RWPE2 (cell line): ENCODE data around the gene NDUFA9.

Source experiments
- ATAC-seq: fragments of 200-7000 bp; cut with Tn5 transposase; 3 replicates; pipeline ENCODE4 v1.9.1; 2021; ENCODE audit warnings: low read depth
- DNase-seq: peaks from one replicate; pipeline ENCODE4 v3.0.0-alpha.2; 2020; ENCODE audit warnings: low spot score
- H3K27ac ChIP-seq: fragments of 450-650 bp; 2 replicates; pipeline ENCODE4 v1.5.1; 2017; ENCODE audit warnings: mild to moderate bottlenecking; ENCODE audit not compliant: poor library complexity, severe bottlenecking
- H3K27me3 ChIP-seq: fragments of 250-450 bp; sonication (Bioruptor Pico); 2 replicates; pipeline ENCODE4 v1.5.1; 2021; ENCODE audit warnings: mild to moderate bottlenecking, moderate library complexity; ENCODE audit not compliant: insufficient read depth, poor library complexity, severe bottlenecking
- H3K36me3 ChIP-seq: fragments of 250-450 bp; sonication (Bioruptor Pico); 2 replicates; pipeline ENCODE4 v1.5.1; 2020; ENCODE audit warnings: low read depth, mild to moderate bottlenecking, moderate library complexity
- H3K4me1 ChIP-seq: fragments of 250-450 bp; sonication (Bioruptor Pico); 2 replicates; pipeline ENCODE4 v1.5.1; 2021; ENCODE audit warnings: mild to moderate bottlenecking, moderate library complexity; ENCODE audit not compliant: insufficient read depth, poor library complexity, severe bottlenecking
- H3K4me3 ChIP-seq: fragments of 250-450 bp; sonication (Bioruptor Pico); 2 replicates; pipeline ENCODE4 v1.5.1; 2021; ENCODE audit warnings: mild to moderate bottlenecking, moderate library complexity; ENCODE audit not compliant: severe bottlenecking
- H3K9me3 ChIP-seq: fragments of 250-450 bp; sonication (Bioruptor Pico); 2 replicates; pipeline ENCODE4 v1.5.1; 2021; ENCODE audit warnings: mild to moderate bottlenecking, moderate library complexity; ENCODE audit not compliant: severe bottlenecking
- TF ChIP-seq, protein P1 (sequence below): fragments of 450-650 bp; IDR thresholded peaks from one replicate; pipeline ENCODE4 v1.5.1; 2017; ENCODE audit warnings: mild to moderate bottlenecking, moderate library complexity; ENCODE audit not compliant: poor library complexity, severe bottlenecking

Gene NDUFA9

DNA sequence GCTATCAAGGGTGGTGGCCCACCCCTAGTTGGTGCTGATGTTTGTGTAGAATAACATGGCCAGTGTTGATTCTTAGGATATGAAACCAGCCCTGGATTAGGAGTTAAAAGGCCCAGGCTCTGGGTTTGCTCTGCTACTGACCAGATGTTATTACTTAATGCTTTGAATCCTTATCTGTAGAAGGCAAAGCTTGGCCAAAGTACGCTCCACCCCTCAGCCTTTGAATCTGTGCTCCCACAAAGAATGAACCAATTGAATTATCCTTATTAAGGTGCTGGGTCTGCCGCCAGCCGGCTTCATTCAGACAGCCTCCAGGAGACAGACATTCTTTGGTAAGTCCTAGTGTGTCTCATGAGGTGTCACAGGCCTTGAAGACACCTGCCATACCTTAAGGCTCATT lies 41.9 kb upstream of the NDUFA9 start:
- Histone ChIP-seq H3K36me3 (peaks cover 20% of the 10 kb centered on the region), H3K27me3 (no peaks in the 10 kb centered on the region), H3K27ac (no peak overlapping the region), H3K4me1 (peaks cover 9% of the 10 kb centered on the region), H3K4me3 (no peak overlapping the region), H3K9me3 (no peaks in the 10 kb centered on the region)
- TF ChIP-seq, protein P1, sequence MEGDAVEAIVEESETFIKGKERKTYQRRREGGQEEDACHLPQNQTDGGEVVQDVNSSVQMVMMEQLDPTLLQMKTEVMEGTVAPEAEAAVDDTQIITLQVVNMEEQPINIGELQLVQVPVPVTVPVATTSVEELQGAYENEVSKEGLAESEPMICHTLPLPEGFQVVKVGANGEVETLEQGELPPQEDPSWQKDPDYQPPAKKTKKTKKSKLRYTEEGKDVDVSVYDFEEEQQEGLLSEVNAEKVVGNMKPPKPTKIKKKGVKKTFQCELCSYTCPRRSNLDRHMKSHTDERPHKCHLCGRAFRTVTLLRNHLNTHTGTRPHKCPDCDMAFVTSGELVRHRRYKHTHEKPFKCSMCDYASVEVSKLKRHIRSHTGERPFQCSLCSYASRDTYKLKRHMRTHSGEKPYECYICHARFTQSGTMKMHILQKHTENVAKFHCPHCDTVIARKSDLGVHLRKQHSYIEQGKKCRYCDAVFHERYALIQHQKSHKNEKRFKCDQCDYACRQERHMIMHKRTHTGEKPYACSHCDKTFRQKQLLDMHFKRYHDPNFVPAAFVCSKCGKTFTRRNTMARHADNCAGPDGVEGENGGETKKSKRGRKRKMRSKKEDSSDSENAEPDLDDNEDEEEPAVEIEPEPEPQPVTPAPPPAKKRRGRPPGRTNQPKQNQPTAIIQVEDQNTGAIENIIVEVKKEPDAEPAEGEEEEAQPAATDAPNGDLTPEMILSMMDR: no peak
- no peak for DNase-seq
- ATAC-seq: no peak

GRCh38 chr12:4609071-4609470 lies 39.8 kb upstream of the NDUFA9 start:
- no peak for DNase-seq
- Histone ChIP-seq H3K4me1 (peaks cover 9% of the 10 kb centered on the region), H3K27ac (no peak overlapping the region), H3K27me3 (no peaks in the 10 kb centered on the region), H3K36me3 (peaks cover 31% of the 10 kb centered on the region), H3K4me3 (no peak overlapping the region), H3K9me3 (no peaks in the 10 kb centered on the region)
- no peak for ATAC-seq
- TF ChIP-seq, protein P1: no peak

DNA sequence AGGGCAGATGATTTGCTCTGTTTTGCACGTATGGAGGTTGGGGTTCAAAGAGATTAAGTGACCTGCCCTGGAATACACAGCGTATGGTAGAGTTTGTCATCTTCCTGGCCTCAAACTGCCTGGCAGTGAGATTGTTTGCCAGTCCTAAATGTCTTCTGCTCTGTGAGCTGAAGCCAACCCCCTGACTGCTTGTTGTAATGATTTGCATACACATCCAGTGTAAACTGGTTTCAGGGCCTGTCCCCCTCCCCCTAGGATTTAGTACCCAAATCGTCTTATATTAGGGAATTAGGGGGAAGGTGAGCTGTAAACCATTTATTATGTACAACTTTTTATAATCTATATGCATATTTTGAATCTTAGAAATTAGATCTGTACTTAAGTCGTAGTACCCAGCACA lies 38.4 kb upstream of the NDUFA9 start:
- Histone ChIP-seq H3K27me3 (no peaks in the 10 kb centered on the region), H3K9me3 (no peaks in the 10 kb centered on the region), H3K27ac (no peak overlapping the region), H3K4me1 (peaks cover 7% of the 10 kb centered on the region), H3K36me3 (peaks cover 31% of the 10 kb centered on the region), H3K4me3 (no peak overlapping the region)
- no peak for DNase-seq
- ATAC-seq: no peak
- TF ChIP-seq, protein P1: no peak

DNA sequence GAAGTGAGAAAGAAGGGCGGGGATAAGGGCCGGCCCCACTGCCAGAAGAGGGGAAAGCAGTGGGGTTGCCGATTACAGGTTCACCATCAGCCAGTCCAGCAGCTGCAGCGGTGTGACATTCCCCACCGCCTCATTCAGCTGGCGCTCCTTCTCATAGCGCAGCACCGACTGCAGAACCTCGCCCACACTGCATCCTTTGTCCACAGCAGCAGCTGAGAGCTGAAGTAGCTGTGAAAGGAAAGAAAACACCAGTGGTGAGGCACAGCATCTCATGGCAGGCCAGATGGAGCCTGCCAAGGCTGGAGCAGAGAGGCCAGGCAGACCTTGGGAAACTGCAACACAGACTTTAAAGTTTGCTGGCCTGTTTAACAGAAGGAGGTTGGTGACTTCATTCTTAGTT lies 33.2 kb upstream of the NDUFA9 start:
- Histone ChIP-seq H3K4me1 (no peaks in the 10 kb centered on the region), H3K9me3 (no peaks in the 10 kb centered on the region), H3K27me3 (no peaks in the 10 kb centered on the region), H3K4me3 (no peak overlapping the region), H3K27ac (no peak overlapping the region), H3K36me3 (peaks cover 20% of the 10 kb centered on the region)
- DNase-seq (no peak), ATAC-seq (no peak)
- TF ChIP-seq, protein P1: no peak

GRCh38 chr12:4621511-4621910 lies 27.4 kb upstream of the NDUFA9 start:
- peaks cover 9% of the 10 kb centered on the region for H3K27me3 ChIP-seq
- no peaks in the 10 kb centered on the region for H3K36me3 ChIP-seq
- H3K27ac ChIP-seq: no peak overlapping the region
- H3K4me1 ChIP-seq: no peaks in the 10 kb centered on the region
- H3K9me3 ChIP-seq: no peaks in the 10 kb centered on the region
- DNase-seq: no peak
- ATAC-seq: no peak
- TF ChIP-seq, protein P1: no peak
- no peak overlapping the region for H3K4me3 ChIP-seq
